DMS153 (cell line): Measurements from ENCODE around the gene TLE1.
A peak's percentile ranks its signal among the peaks of the same experiment; 100 is the strongest.
"Not testable (repeated sequence)": the region's sequence is repeated elsewhere in the genome, so short reads cannot be mapped to it uniquely, and the experiment has no call there.

Source experiments
- DNase-seq: peaks from one replicate; lab custom pipeline; 2025; lab: John Stamatoyannopoulos, UW

Gene TLE1

GRCh38 chr9:81652058-81652687 is 37.2 kb downstream of the TLE1 start:
- DNase-seq, result no peak

GRCh38 chr9:81650586-81651515 is 38.5 kb downstream of the TLE1 start:
- no peak for DNase-seq

GRCh38 chr9:81649475-81650240 is 39.7 kb downstream of the TLE1 start:
- peak; percentile 63 for DNase-seq

- DNase-seq, result no peak
Measured at GRCh38 chr9:81648891-81649290, 40.5 kb downstream of the TLE1 start.

GRCh38 chr9:81646337-81646736 is 43.0 kb downstream of the TLE1 start:
- DNase-seq, result no peak

GRCh38 chr9:81644513-81644912 is 44.8 kb downstream of the TLE1 start:
- not testable (repeated sequence) for DNase-seq

- DNase-seq, result no peak
Measured at GRCh38 chr9:81637276-81637675, 52.1 kb downstream of the TLE1 start.

GRCh38 chr9:81636255-81636599 is 53.1 kb downstream of the TLE1 start:
- no peak for DNase-seq

- DNase-seq, result no peak
Measured at GRCh38 chr9:81635521-81636254, 53.7 kb downstream of the TLE1 start.

- DNase-seq, result no peak
Measured at GRCh38 chr9:81634915-81635516, 54.3 kb downstream of the TLE1 start.

- DNase-seq, result no peak
Measured at GRCh38 chr9:81633952-81634854, 55.1 kb downstream of the TLE1 start.

- no peak for DNase-seq
Measured at GRCh38 chr9:81632599-81632998, 56.7 kb downstream of the TLE1 start.

GRCh38 chr9:81631218-81631745 is 58.1 kb downstream of the TLE1 start:
- DNase-seq, result no peak

- no peak for DNase-seq
Measured at GRCh38 chr9:81629440-81629839, 59.9 kb downstream of the TLE1 start.

- DNase-seq, result no peak
Measured at GRCh38 chr9:81628897-81629296, 60.5 kb downstream of the TLE1 start.

GRCh38 chr9:81627481-81627880 is 61.9 kb downstream of the TLE1 start:
- no peak for DNase-seq

GRCh38 chr9:81626511-81626910 is 62.8 kb downstream of the TLE1 start:
- DNase-seq, result no peak

GRCh38 chr9:81625969-81626368 is 63.4 kb downstream of the TLE1 start:
- no peak for DNase-seq

- DNase-seq, result no peak
Measured at GRCh38 chr9:81623778-81624177, 65.6 kb downstream of the TLE1 start.
